Body of pancreas (tissue), 4 donors: ENCODE measurements around the gene METTL17. TPM values are rescaled to one million over a fixed set of nuclear protein-coding genes. Genes with fewer than 3 reads are reported as not detected.
A peak's percentile ranks its signal among the peaks of the same experiment; 100 is the strongest.
"Not testable (repeated sequence)": the region's sequence is repeated elsewhere in the genome, so short reads cannot be mapped to it uniquely, and the experiment has no call there.

ENCODE experiments used
- ATAC-seq: fragments of 150-250 bp; one replicate; pipeline ENCODE4 v1.9.1; 2016
- DNase-seq, 4 donors: peaks; one replicate each; pipeline ENCODE4 v3.0.0-alpha.2; 2019
- H3K27ac ChIP-seq, 4 donors: fragments of 200-600 bp; sonication (generic); 1 replicate in 3 of 4; 2 replicates in 1 of 4; pipeline versions ENCODE4 v1.5.1 to v1.6.1; 2016 to 2019; ENCODE audit warnings: mild to moderate bottlenecking in 1 of 4, mixed read lengths in 1 of 4, moderate library complexity in 1 of 4
- H3K27me3 ChIP-seq, 2 donors: fragments of 200-600 bp; sonication (generic); one replicate each; pipeline ENCODE4 v1.6.0; 2016; ENCODE audit warnings: mild to moderate bottlenecking in 1 of 2
- H3K36me3 ChIP-seq, 2 donors: fragments of 200-600 bp; sonication (generic); replicated peaks in 1 of 2; 2 replicates each; pipeline ENCODE4 v1.5.1; 2016; ENCODE audit warnings: low read depth in 2 of 2; ENCODE audit not compliant: insufficient read depth in 1 of 2
- H3K4me1 ChIP-seq: fragments of 200-600 bp; sonication (generic); one replicate; pipeline ENCODE4 v1.6.0; 2016
- H3K4me3 ChIP-seq, 2 donors: fragments of 200-600 bp; sonication (generic); 1 replicate in 1 of 2; 2 replicates in 1 of 2; pipeline ENCODE4 v1.5.1; 2016 to 2019
- H3K9me3 ChIP-seq, 3 donors: fragments of 200-600 bp; sonication (generic); 1 replicate in 2 of 3; 2 replicates in 1 of 3; pipeline ENCODE4 v1.5.1; 2016
- POLR2A ChIP-seq, 3 donors: fragments of 450-650 bp; IDR thresholded peaks; one replicate each; pipeline ENCODE4 v1.6.1; 2016; ENCODE audit warnings: antibody characterized with exemption in 3 of 3, mild to moderate bottlenecking in 2 of 3
- WGBS, 2 donors: methylation state at CpG; one replicate each; pipeline ENCODE4 v1.1.5; 2017; 5-methylcytosine and 5-hydroxymethylcytosine counted together
- intact Hi-C: fragments of 100-400 bp; cut with DNase I; formaldehyde crosslinking; loops from one replicate; pipeline ENCODE4 v1.15.1; 2023
- total RNA-seq, 2 donors: library from RNA; depleted of rRNA; stranded (reverse); fragments of >200 nt; gene quantifications; one replicate each; pipeline ENCODE4 v1.1.0, GENCODE V29; 2016
- TF ChIP-seq, protein P1 (sequence below), 7 experiments: fragments of 450-650 bp in 4 of 7; fragments of 200-600 bp in 3 of 7; sonication (generic) in 3 of 7; IDR thresholded peaks; one replicate each; pipeline ENCODE4 v1.5.1; 2016 to 2019; ENCODE audit warnings: antibody characterized with exemption in 7 of 7

METTL17 gene, protein sequence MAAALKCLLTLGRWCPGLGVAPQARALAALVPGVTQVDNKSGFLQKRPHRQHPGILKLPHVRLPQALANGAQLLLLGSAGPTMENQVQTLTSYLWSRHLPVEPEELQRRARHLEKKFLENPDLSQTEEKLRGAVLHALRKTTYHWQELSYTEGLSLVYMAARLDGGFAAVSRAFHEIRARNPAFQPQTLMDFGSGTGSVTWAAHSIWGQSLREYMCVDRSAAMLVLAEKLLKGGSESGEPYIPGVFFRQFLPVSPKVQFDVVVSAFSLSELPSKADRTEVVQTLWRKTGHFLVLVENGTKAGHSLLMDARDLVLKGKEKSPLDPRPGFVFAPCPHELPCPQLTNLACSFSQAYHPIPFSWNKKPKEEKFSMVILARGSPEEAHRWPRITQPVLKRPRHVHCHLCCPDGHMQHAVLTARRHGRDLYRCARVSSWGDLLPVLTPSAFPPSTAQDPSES
- total RNA-seq: 10 to 100 TPM; 39.2 to 73.7 TPM

DNA sequence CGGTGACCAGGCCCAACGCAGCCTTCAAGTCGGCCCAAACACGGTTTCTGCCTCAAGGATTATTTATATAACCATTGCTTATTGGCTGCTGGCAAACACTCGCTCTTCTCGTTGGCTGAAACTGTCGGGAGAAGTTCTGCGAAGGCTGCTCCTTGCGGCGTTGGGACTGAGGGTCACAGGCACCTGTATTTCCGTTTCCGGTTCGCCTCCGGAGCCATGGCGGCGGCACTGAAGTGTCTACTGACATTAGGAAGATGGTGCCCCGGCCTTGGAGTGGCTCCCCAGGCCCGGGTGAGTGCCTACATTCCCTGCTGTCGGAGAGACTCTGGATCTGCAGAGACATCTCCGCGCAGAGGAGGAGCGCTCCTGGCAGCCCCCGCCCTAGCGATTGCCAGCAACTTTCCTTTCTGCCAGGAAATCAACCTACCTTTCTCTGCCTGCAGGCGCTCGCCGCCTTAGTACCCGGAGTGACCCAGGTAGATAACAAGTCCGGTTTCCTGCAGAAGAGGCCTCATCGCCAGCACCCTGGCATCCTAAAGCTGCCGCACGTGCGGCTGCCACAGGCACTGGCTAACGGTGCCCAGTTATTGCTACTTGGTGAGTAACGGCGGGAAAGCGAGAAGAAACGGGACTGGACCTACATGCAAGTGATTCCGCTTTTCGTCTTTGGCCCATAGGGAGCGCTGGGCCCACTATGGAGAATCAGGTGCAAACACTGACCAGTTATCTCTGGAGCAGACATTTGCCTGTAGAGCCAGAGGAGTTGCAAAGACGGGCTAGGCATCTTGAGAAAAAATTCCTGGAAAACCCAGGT is at the start of gene METTL17:
Gene METTL17 (plus strand): TSS at position 194 of the 814 bp plus-strand sequence. CDS start 23 bp downstream, at position 217.
- Histone ChIP-seq H3K4me3 (peak within 1 kb of the TSS; percentile 33 to 75), H3K27me3 (no peaks in the 10 kb centered on the region), H3K4me1 (peaks cover 21% of the 10 kb centered on the region), H3K27ac (peak within 1 kb of the TSS; percentile 3 to 82 (median 66)), H3K36me3 (peaks cover 10 to 18% of the 10 kb centered on the region in 2 donors), H3K9me3 (no peaks in the 10 kb centered on the region)
- 0 to 1% methylated on average over 19 to 42 of the region's 42 CpGs for WGBS, 2 donors
- peak; percentile 98 for ATAC-seq
- TF ChIP-seq POLR2A (IDR thresholded peaks at IDR 0.05): peak in 2 of 3 donors; percentile 80 to 82
- TF ChIP-seq, protein P1, sequence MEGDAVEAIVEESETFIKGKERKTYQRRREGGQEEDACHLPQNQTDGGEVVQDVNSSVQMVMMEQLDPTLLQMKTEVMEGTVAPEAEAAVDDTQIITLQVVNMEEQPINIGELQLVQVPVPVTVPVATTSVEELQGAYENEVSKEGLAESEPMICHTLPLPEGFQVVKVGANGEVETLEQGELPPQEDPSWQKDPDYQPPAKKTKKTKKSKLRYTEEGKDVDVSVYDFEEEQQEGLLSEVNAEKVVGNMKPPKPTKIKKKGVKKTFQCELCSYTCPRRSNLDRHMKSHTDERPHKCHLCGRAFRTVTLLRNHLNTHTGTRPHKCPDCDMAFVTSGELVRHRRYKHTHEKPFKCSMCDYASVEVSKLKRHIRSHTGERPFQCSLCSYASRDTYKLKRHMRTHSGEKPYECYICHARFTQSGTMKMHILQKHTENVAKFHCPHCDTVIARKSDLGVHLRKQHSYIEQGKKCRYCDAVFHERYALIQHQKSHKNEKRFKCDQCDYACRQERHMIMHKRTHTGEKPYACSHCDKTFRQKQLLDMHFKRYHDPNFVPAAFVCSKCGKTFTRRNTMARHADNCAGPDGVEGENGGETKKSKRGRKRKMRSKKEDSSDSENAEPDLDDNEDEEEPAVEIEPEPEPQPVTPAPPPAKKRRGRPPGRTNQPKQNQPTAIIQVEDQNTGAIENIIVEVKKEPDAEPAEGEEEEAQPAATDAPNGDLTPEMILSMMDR (IDR thresholded peaks at IDR 0.05): peak in 4 of 7 experiments; percentile 12 to 51 (median 38)
- peak; percentile 90 to 96 (median 92) for DNase-seq
- intact Hi-C loops: no loop called here

DNA sequence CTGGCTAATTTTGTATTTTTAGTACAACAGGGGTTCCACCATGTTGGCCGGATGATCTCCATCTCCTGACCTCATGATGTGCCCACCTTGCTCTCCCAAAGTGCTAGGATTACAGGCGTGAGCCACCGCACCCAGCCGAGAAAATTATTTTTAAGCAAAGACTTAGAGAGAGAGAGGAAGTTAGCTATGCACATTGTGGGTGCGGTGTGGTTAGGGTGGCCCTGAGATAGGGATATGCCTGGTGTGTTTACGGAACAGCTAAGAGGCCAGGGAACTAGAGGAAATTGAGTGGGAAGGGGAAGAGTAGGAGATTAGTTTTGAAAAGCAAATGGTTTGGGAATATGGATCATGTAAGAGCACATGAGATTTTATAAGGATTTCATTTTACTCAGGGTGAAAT is 44.6 kb upstream of the METTL17 start:
- 57 to 79% methylated on average over 6 of the region's 6 CpGs for WGBS, 2 donors
- H3K27ac ChIP-seq, H3K27me3 ChIP-seq, intact Hi-C loops, H3K4me1 ChIP-seq, H3K9me3 ChIP-seq, H3K4me3 ChIP-seq, H3K36me3 ChIP-seq, ATAC-seq: not testable (repeated sequence)
- DNase-seq: peak in 1 of 4 donors; percentile 33

DNA sequence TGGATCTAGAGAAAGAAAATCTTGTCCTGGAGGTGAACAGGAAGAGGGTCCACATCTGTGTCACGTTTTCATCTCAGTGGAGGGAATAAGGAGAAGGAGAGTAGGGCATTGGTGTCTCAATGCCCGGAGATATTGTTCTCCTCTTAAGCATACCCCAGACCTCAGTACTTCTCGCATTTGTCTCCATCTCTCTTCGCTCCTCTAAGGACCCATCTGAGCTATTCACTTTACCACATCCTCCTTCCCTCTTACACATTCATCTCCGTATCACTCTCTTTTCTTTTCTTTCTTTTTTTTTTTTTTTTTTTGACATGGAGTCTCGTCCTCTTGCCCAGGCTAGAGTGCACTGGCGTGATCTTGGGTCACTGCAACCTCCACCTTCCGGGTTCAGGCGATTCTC is 43.1 kb upstream of the METTL17 start:
- H3K9me3 ChIP-seq, H3K4me3 ChIP-seq, DNase-seq, intact Hi-C loops, H3K27ac ChIP-seq, H3K4me1 ChIP-seq, H3K27me3 ChIP-seq, H3K36me3 ChIP-seq, ATAC-seq: not testable (repeated sequence)
- WGBS, 2 donors: 83 to 89% methylated on average over 3 of the region's 9 CpGs

DNA sequence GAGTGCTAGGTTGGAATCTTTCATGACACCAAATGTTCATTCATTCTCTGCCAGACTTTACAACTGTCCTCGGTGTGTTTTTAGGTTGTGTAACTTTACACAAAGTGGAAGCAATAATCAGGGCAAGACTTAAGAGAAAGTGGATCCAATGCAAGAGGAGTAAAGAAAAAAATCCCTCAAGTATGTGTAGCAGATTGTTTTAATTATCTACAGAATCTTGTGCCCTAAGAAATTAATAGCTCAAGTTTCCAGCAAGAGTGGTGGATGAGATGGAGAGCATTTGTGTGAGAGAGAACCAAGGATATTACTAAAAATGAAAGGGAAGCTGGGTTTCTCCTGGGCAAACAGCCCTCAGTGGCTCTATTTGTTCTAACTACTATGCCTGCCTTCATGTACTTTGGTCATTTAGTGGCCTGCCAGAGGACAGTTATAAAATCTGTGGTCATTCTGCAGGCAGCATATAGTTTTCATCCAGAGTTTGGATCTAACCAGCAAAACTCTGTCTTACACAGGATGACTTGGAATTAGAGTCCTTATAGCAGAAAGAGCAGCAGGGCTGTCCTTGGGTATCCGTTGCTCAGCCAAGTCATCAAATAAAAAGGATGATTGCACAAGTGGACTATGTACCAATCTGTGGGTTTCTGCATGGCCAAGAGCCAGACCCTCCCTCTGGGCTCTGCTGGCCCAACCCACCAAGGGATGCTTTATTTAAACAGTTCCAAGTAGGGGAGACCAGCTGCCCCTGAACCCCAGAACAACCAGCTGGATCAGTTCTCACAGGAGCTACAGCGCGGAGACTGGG is 34.8 kb upstream of the METTL17 start, which contains the start of gene RNASE2:
Gene RNASE2 (plus strand): TSS at position 752 of the 802 bp plus-strand sequence. CDS start 285 bp downstream, outside the sequence.
- H3K9me3 ChIP-seq, intact Hi-C loops, H3K27me3 ChIP-seq, H3K4me3 ChIP-seq, H3K36me3 ChIP-seq, H3K4me1 ChIP-seq, ATAC-seq: not testable (repeated sequence)
- DNase-seq: peak in 2 of 4 donors; percentile 9 to 32
- peak within 1 kb of the TSS in 1 of 4 donors; percentile 26 for H3K27ac ChIP-seq
- WGBS, 2 donors: 48 to 54% methylated on average over 4 of the region's 4 CpGs

DNA sequence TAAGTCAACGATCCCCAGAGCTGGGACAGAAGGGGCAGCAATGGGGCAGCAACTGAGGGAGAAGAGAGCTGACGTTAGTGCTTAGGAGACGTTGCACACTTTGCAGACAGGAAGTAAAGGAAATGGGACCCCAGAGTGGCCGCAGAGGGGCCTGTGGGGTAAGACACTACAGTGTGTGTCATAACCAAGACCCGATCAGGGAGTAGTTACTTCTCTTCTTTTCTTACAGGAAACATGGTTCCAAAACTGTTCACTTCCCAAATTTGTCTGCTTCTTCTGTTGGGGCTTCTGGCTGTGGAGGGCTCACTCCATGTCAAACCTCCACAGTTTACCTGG is 34.3 kb upstream of the METTL17 start:
- 26 to 52% methylated on average over 5 of the region's 5 CpGs for WGBS, 2 donors
- H3K36me3 ChIP-seq, H3K27me3 ChIP-seq, H3K4me1 ChIP-seq, ATAC-seq, H3K4me3 ChIP-seq, H3K9me3 ChIP-seq, intact Hi-C loops: not testable (repeated sequence)
- peak overlapping the region in 1 of 4 donors; percentile 26 for H3K27ac ChIP-seq
- peak in 1 of 4 donors; percentile 40 for DNase-seq

DNA sequence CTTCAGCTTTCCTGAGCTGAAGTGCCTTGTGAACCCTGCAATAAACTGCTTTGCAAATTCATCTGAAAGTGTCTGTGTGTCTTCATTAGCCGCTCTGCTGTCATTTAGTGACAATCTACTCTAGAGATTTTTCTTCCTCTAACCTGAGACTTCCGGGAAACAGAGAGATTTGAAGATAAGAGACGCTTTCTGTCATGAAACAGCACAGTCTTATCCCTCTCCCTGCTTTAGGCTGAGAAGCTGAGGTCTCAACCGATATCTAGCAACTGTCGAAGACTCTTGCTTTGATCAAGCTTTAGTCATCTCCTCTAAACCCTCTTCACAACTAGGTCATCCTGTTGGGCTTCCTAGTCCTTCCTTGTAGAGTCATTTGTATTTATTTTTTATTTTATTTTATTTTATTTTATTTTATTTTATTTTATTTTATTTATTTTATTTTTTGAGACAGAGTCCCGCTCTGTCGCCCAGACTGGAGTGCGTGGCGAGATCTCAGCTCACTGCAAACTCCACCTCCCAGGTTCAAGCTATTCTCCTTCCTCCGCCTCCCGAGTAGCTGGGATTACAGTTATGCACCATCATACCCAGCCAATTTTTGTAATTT is 33.3 kb upstream of the METTL17 start:
- WGBS, 2 donors: 76 to 78% methylated on average over 11 of the region's 11 CpGs
- H3K9me3 ChIP-seq: no peaks in the 10 kb centered on the region
- DNase-seq: no peak
- no peaks in the 10 kb centered on the region for H3K36me3 ChIP-seq
- H3K4me3 ChIP-seq: no peak overlapping the region
- ATAC-seq: no peak
- TF ChIP-seq, protein P1 (IDR thresholded peaks at IDR 0.05): no peak
- TF ChIP-seq POLR2A (IDR thresholded peaks at IDR 0.05): no peak
- H3K4me1 ChIP-seq: peaks cover 4% of the 10 kb centered on the region
- H3K27ac ChIP-seq: no peak overlapping the region
- intact Hi-C loops: no loop called here
- H3K27me3 ChIP-seq: no peaks in the 10 kb centered on the region

DNA sequence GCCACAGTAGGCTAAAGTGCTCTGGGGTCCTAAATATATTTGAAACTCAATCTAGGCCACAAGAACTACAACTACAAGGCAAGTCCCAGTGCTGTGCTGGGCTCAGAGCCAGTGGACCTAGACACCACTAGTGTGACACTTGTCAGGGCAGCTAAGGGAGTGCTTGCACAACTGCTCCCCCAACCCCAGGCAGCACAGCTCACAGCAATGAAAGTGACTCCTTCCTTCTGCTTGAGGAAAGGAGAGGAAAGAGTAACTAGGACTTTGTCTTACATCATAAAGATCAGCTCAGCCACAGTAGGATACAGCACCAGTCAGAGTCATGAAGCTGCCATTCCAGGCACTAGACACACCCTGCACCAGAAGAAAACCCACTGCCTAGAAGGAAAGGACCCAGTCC is 30.8 kb upstream of the METTL17 start:
- not testable (repeated sequence) for H3K36me3 ChIP-seq

More for the DNA sequence above, 30.8 kb upstream of the METTL17 start:
- DNase-seq, ATAC-seq, H3K4me3 ChIP-seq, intact Hi-C loops, H3K4me1 ChIP-seq, H3K27ac ChIP-seq, H3K27me3 ChIP-seq, H3K9me3 ChIP-seq: not testable (repeated sequence)
